SH-SY5Y (cell line): ENCODE measurements around the gene ANKRD63.

Experiments
- GATA2 ChIP-seq: IDR thresholded peaks from 2 replicates; pipeline ENCODE4 v1.6.1; 2011; ENCODE audit warnings: mild to moderate bottlenecking, low read depth, low read length
- GATA3 ChIP-seq: IDR thresholded peaks from 2 replicates; pipeline ENCODE4 v1.6.1; 2011; ENCODE audit warnings: low read depth, mild to moderate bottlenecking, low read length, moderate library complexity

DNA sequence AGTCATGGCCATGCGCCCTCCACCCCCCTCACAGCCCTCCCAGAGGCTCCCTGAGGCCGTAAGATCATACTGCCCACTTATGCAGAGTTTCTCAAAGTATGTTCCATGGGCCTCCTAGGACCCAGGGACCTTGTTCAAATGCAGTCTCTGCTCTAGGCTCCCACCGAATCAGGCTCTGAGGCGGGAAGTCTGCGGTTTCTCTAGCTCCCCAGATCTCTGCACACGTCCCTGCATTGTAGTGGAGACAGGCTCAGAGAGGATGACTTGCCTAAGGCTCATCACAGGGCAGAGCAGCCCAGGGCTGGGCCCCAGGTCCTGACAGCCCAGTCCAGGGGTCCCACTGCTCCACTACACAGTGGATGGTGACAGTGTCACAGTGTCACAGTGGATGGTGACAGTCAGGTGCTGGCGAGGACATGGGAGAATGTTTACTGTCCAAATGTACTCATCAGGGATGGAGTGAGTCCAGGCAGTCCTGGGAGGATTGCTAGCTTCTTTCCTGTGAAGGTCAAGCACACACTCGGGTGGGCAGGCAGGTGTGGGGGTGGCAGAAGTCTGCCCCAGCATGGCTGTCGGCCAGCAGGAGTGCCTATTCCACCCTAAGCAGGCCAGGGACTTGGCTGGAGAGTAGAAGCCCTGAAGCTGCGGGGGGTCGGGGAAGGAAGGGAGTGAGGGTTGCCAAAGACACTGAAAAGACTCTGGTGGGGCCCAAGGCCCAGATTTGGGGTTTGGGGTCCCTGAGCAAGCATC lies 12.4 kb downstream of the ANKRD63 start:
- TF ChIP-seq GATA3 (no peak), GATA2 (no peak)
